IPS DF 6.9 (cell line): ENCODE results near the gene EEFSEC.

ENCODE experiments used
- DNase-seq: peaks from one replicate; pipeline ENCODE4 v3.0.0-alpha.2; 2013; ENCODE audit warnings: low read depth, low spot score
- H3K27ac ChIP-seq: one replicate; pipeline ENCODE4 v1.5.1; 2013; ENCODE audit warnings: low read length, control low read depth
- H3K27me3 ChIP-seq: 2 replicates; pipeline ENCODE4 v1.6.1; 2013; ENCODE audit warnings: mild to moderate bottlenecking, low read length; ENCODE audit not compliant: control insufficient read depth, insufficient read depth
- H3K36me3 ChIP-seq: 2 replicates; pipeline ENCODE4 v1.6.1; 2013; ENCODE audit warnings: low read length; ENCODE audit not compliant: control insufficient read depth, insufficient read depth
- H3K4me1 ChIP-seq: 2 replicates; pipeline ENCODE4 v1.6.1; 2013; ENCODE audit warnings: low read length; ENCODE audit not compliant: control insufficient read depth, insufficient read depth
- H3K4me3 ChIP-seq: 2 replicates; pipeline ENCODE4 v1.5.1; 2013; ENCODE audit warnings: mild to moderate bottlenecking, low read length
- H3K9me3 ChIP-seq: 2 replicates; pipeline ENCODE4 v1.6.1; 2013; ENCODE audit warnings: low read length, inconsistent platforms; ENCODE audit not compliant: control insufficient read depth, insufficient read depth
- WGBS: extraction: QIAGEN DNeasy Blood & Tissue Kit; methylation state at CpG from one replicate; pipeline ENCODE4 v1.1.7; 2013; ENCODE audit warnings: mixed read lengths, missing lambda C conversion rate; ENCODE audit not compliant: insufficient read length, insufficient coverage; 5-methylcytosine and 5-hydroxymethylcytosine counted together

Gene EEFSEC

GRCh38 chr3:128452678-128453275 lies 299.5 kb downstream of the EEFSEC start:
- Histone ChIP-seq H3K27ac (no peak overlapping the region), H3K4me3 (no peak overlapping the region), H3K4me1 (no peaks in the 10 kb centered on the region), H3K36me3 (no peaks in the 10 kb centered on the region), H3K27me3 (no peaks in the 10 kb centered on the region), H3K9me3 (no peaks in the 10 kb centered on the region)
- DNase-seq = no peak
- WGBS = no CpG with 5 or more reads among the region's 21 CpGs

GRCh38 chr3:128453501-128454309 lies 300.4 kb downstream of the EEFSEC start:
- no peaks in the 10 kb centered on the region for H3K4me1 ChIP-seq
- no CpG with 5 or more reads among the region's 21 CpGs for WGBS
- H3K4me3 ChIP-seq = no peak overlapping the region
- no peak overlapping the region for H3K27ac ChIP-seq
- no peaks in the 10 kb centered on the region for H3K27me3 ChIP-seq
- DNase-seq = no peak
- no peaks in the 10 kb centered on the region for H3K36me3 ChIP-seq
- no peaks in the 10 kb centered on the region for H3K9me3 ChIP-seq

GRCh38 chr3:128454310-128454618 lies 301.0 kb downstream of the EEFSEC start:
- no peak overlapping the region for H3K27ac ChIP-seq
- no CpG with 5 or more reads among the region's 2 CpGs for WGBS
- no peaks in the 10 kb centered on the region for H3K27me3 ChIP-seq
- no peaks in the 10 kb centered on the region for H3K9me3 ChIP-seq
- DNase-seq = no peak
- H3K36me3 ChIP-seq = no peaks in the 10 kb centered on the region
- H3K4me1 ChIP-seq = no peaks in the 10 kb centered on the region
- no peak overlapping the region for H3K4me3 ChIP-seq

GRCh38 chr3:128455116-128455515 lies 301.8 kb downstream of the EEFSEC start:
- no peaks in the 10 kb centered on the region for H3K9me3 ChIP-seq
- no peak overlapping the region for H3K27ac ChIP-seq
- H3K4me1 ChIP-seq = no peaks in the 10 kb centered on the region
- H3K27me3 ChIP-seq = no peaks in the 10 kb centered on the region
- H3K36me3 ChIP-seq = no peaks in the 10 kb centered on the region
- no CpG with 5 or more reads among the region's 5 CpGs for WGBS
- H3K4me3 ChIP-seq = no peak overlapping the region
- DNase-seq = no peak

GRCh38 chr3:128455786-128456748 lies 302.8 kb downstream of the EEFSEC start:
- Histone ChIP-seq H3K36me3 (no peaks in the 10 kb centered on the region), H3K4me1 (no peaks in the 10 kb centered on the region), H3K27ac (no peak overlapping the region), H3K9me3 (no peaks in the 10 kb centered on the region), H3K27me3 (no peaks in the 10 kb centered on the region), H3K4me3 (no peak overlapping the region)
- WGBS = no CpG with 5 or more reads among the region's 16 CpGs
- no peak for DNase-seq

- Histone ChIP-seq H3K9me3 (no peaks in the 10 kb centered on the region), H3K36me3 (no peaks in the 10 kb centered on the region), H3K27ac (no peak overlapping the region), H3K4me1 (no peaks in the 10 kb centered on the region), H3K27me3 (no peaks in the 10 kb centered on the region), H3K4me3 (no peak overlapping the region)
- no peak for DNase-seq
- WGBS = no CpG with 5 or more reads among the region's 27 CpGs
These were observed 303.8 kb downstream of the EEFSEC start for GRCh38 chr3:128456776-128457715.

- no peaks in the 10 kb centered on the region for H3K9me3 ChIP-seq
- no peaks in the 10 kb centered on the region for H3K4me1 ChIP-seq
- no peaks in the 10 kb centered on the region for H3K27me3 ChIP-seq
- H3K27ac ChIP-seq = no peak overlapping the region
- no peaks in the 10 kb centered on the region; the same call in 1 of the 2 replicates for H3K36me3 ChIP-seq
- DNase-seq = no peak
- no CpG with 5 or more reads among the region's 12 CpGs for WGBS
- no peak overlapping the region for H3K4me3 ChIP-seq
These were observed 304.7 kb downstream of the EEFSEC start for GRCh38 chr3:128457937-128458336.
